HepG2 (cell line): ENCODE data around the gene RABGGTA. TPM values are rescaled to one million over a fixed set of nuclear protein-coding genes. Genes with fewer than 3 reads are reported as not detected.

Experiments used
- ATAC-seq: fragments of 200-7000 bp; cut with Tn5 transposase; 3 replicates; pipeline ENCODE4 v1.9.1; 2020; ENCODE audit warnings: mild to moderate bottlenecking, moderate library complexity
- BruUV-seq: library from RNA; stranded (reverse); fragments of 400-500 nt; replicated peaks from 2 replicates; lab custom pipeline; 2021; lab: Mats Ljungman, UMichigan
- CTCF ChIA-PET: fragments of 300-600 bp; formaldehyde crosslinking; extraction: SDS; loops from one replicate; lab custom pipeline; 2021; ENCODE audit warnings: low total read pairs, inconsistent platforms, low intra/inter-chr PET ratio; lab: Yijun Ruan, JAX
- POLR2A ChIA-PET: fragments of 350-600 bp; sonication (Branson Sonifier 250); formaldehyde crosslinking; loops from one replicate; lab custom pipeline; 2020; ENCODE audit warnings: antibody characterized with exemption, inconsistent platforms; lab: Yijun Ruan, JAX
- DNase-seq: peaks from one replicate; pipeline ENCODE4 v3.0.0-alpha.2; 2015; ENCODE audit warnings: low spot score
- FAIRE-seq: peaks from 3 replicates; lab custom pipeline; 2011; peaks lifted over from hg19 to GRCh38; lab: Jason Lieb, UNC
- H2AFZ ChIP-seq: one replicate; pipeline ENCODE4 v1.6.1; 2011; ENCODE audit warnings: low read length, inconsistent platforms
- H3K27ac ChIP-seq: fragments of 300-600 bp; 3 replicates; pipeline ENCODE4 v1.8.0; 2011; ENCODE audit warnings: mixed run types, mild to moderate bottlenecking, mixed read lengths, low read length, inconsistent platforms; ENCODE audit not compliant: insufficient read depth; ENCODE audit errors: extremely low read length
- H3K27me3 ChIP-seq, 2 experiments: fragments of 200-600 bp in 1 of 2; 2 replicates in 1 of 2; 3 replicates in 1 of 2; pipeline versions ENCODE4 v1.6.0 to v1.8.0; 2011; ENCODE audit warnings: low read length in 2 of 2, mild to moderate bottlenecking in 2 of 2, moderate library complexity in 2 of 2, inconsistent platforms in 1 of 2; ENCODE audit not compliant: insufficient read depth in 2 of 2, control insufficient read depth in 1 of 2
- H3K36me3 ChIP-seq, 2 experiments: fragments of 200-600 bp in 1 of 2; replicated peaks in 1 of 2; 2 replicates in 1 of 2; 3 replicates in 1 of 2; pipeline versions ENCODE4 v1.5.1 to v1.8.0; 2011; ENCODE audit warnings: low read length in 2 of 2, inconsistent platforms in 1 of 2; ENCODE audit not compliant: insufficient read depth in 2 of 2, control insufficient read depth in 1 of 2
- H3K4me1 ChIP-seq: 2 replicates; pipeline ENCODE4 v1.5.1; 2012; ENCODE audit warnings: low read length, inconsistent platforms; ENCODE audit not compliant: insufficient read depth
- H3K4me2 ChIP-seq: 2 replicates; pipeline ENCODE4 v1.6.0; 2011; ENCODE audit warnings: low read depth, low read length, inconsistent platforms
- H3K4me3 ChIP-seq, 3 experiments: fragments of 200-600 bp in 1 of 3; sonication (generic), shearing (Covaris generic) in 1 of 3; replicated peaks in 1 of 3; 2 replicates each; pipeline ENCODE4 v1.5.1; 2011 to 2016; ENCODE audit warnings: low read length in 3 of 3, inconsistent platforms in 2 of 3, low read depth in 2 of 3, mild to moderate bottlenecking in 2 of 3, control low read depth in 1 of 3, mixed read lengths in 1 of 3; ENCODE audit not compliant: insufficient read depth in 1 of 3
- H3K79me2 ChIP-seq: one replicate; pipeline ENCODE4 v1.6.1; 2011; ENCODE audit warnings: low read length, inconsistent platforms; ENCODE audit not compliant: insufficient read depth
- H3K9ac ChIP-seq: 2 replicates; pipeline ENCODE4 v1.6.0; 2011; ENCODE audit warnings: mild to moderate bottlenecking, low read depth, low read length, inconsistent platforms; ENCODE audit not compliant: insufficient read depth
- H3K9me3 ChIP-seq: 2 replicates; pipeline ENCODE4 v1.5.1; 2012; ENCODE audit warnings: mild to moderate bottlenecking, low read length
- H4K20me1 ChIP-seq: 2 replicates; pipeline ENCODE4 v1.6.0; 2011; ENCODE audit warnings: inconsistent platforms, mild to moderate bottlenecking, low read length, moderate library complexity; ENCODE audit not compliant: insufficient read depth
- AGO1 ChIP-seq: fragments of 200-400 bp; formaldehyde crosslinking; IDR thresholded peaks from 2 replicates; pipeline ENCODE4 v1.6.1; 2017; ENCODE audit warnings: mild to moderate bottlenecking, low read depth, low read length, moderate library complexity; ENCODE audit not compliant: poor library complexity, severe bottlenecking
- CHD4 ChIP-seq: fragments of 200-600 bp; sonication (generic); IDR thresholded peaks from 2 replicates; pipeline ENCODE4 v1.7.0; 2017; ENCODE audit warnings: mild to moderate bottlenecking, low read length, borderline replicate concordance
- E2F1 ChIP-seq: sonication (generic); formaldehyde crosslinking; IDR thresholded peaks from 2 replicates; pipeline ENCODE4 v1.5.0; 2020; ENCODE audit warnings: missing genetic modification reagents
- FLYWCH1 ChIP-seq: sonication (generic); formaldehyde crosslinking; IDR thresholded peaks from 2 replicates; pipeline ENCODE4 v1.8.1; 2023; ENCODE audit warnings: mild to moderate bottlenecking, missing genetic modification reagents
- GPN1 ChIP-seq: sonication (generic); formaldehyde crosslinking; IDR thresholded peaks from 2 replicates; pipeline ENCODE4 v1.5.1; 2020; ENCODE audit warnings: missing genetic modification reagents, borderline replicate concordance
- HDAC2 ChIP-seq: sonication (generic); formaldehyde crosslinking; IDR thresholded peaks from 2 replicates; pipeline ENCODE4 v1.4.0; 2020; ENCODE audit warnings: missing genetic modification reagents
- MAFF ChIP-seq: IDR thresholded peaks from 2 replicates; pipeline ENCODE4 v1.6.1; 2011; ENCODE audit warnings: low read depth, low read length, improper control_type of control experiment
- MAFK ChIP-seq, 2 experiments: IDR thresholded peaks in 1 of 2; conservative IDR thresholded peaks in 1 of 2; 2 replicates each; pipeline ENCODE4 v1.6.1; 2011; ENCODE audit warnings: improper control_type of control experiment in 2 of 2, low read length in 2 of 2
- NR2C2 ChIP-seq: sonication (generic); formaldehyde crosslinking; IDR thresholded peaks from 2 replicates; pipeline ENCODE4 v1.4.0; 2020; ENCODE audit warnings: missing genetic modification reagents, mild to moderate bottlenecking, moderate library complexity, borderline replicate concordance
- PHF20 ChIP-seq: sonication (generic); formaldehyde crosslinking; IDR thresholded peaks from 2 replicates; pipeline ENCODE4 v1.5.0; 2020; ENCODE audit warnings: mild to moderate bottlenecking, missing genetic modification reagents
- SPEN ChIP-seq: sonication (generic); formaldehyde crosslinking; IDR thresholded peaks from 2 replicates; pipeline ENCODE4 v1.5.1; 2020; ENCODE audit warnings: low read depth, mild to moderate bottlenecking, missing genetic modification reagents
- TRIM22 ChIP-seq: fragments of 450-650 bp; IDR thresholded peaks from 2 replicates; pipeline ENCODE4 v1.6.1; 2017
- ZC3H4 ChIP-seq: sonication (generic); formaldehyde crosslinking; IDR thresholded peaks from 2 replicates; pipeline ENCODE4 v1.4.0; 2020; ENCODE audit warnings: missing genetic modification reagents, borderline replicate concordance
- ZNF230 ChIP-seq: sonication (generic); formaldehyde crosslinking; IDR thresholded peaks from 2 replicates; pipeline ENCODE4 v1.4.0; 2020; ENCODE audit warnings: mild to moderate bottlenecking, missing genetic modification reagents
- ZNF235 ChIP-seq: sonication (generic); formaldehyde crosslinking; IDR thresholded peaks from 2 replicates; pipeline ENCODE4 v1.8.1; 2023; ENCODE audit warnings: mild to moderate bottlenecking, missing genetic modification reagents, borderline replicate concordance
- ZNF570 ChIP-seq: sonication (generic); formaldehyde crosslinking; IDR thresholded peaks from 2 replicates; pipeline ENCODE4 v1.4.0; 2020; ENCODE audit warnings: mild to moderate bottlenecking, missing genetic modification reagents, borderline replicate concordance
- ZNF691 ChIP-seq: sonication (generic); formaldehyde crosslinking; IDR thresholded peaks from 2 replicates; pipeline ENCODE4 v1.4.0; 2020; ENCODE audit warnings: missing genetic modification reagents, low read depth, mild to moderate bottlenecking, borderline replicate concordance
- ZNF776 ChIP-seq: sonication (generic); formaldehyde crosslinking; IDR thresholded peaks from 2 replicates; pipeline ENCODE4 v1.4.0; 2020; ENCODE audit warnings: mild to moderate bottlenecking, missing genetic modification reagents
- ZSCAN25 ChIP-seq: sonication (generic); formaldehyde crosslinking; IDR thresholded peaks from 2 replicates; pipeline ENCODE4 v1.8.0; 2022; ENCODE audit warnings: mild to moderate bottlenecking, missing genetic modification reagents
- WGBS: methylation state at CpG from one replicate; pipeline ENCODE4 v1.1.6; 2017; ENCODE audit warnings: low lambda C conversion rate; 5-methylcytosine and 5-hydroxymethylcytosine counted together
- in situ Hi-C: cut with HindIII; loops from 2 replicates; pipeline ENCODE4 v1.10.0; 2017; ENCODE audit warnings: low pct_unique_long_range_greater_than_20kb; ENCODE audit not compliant: extremely low pct_ligation_motif_present
- intact Hi-C: fragments of 100-400 bp; cut with micrococcal nuclease; formaldehyde crosslinking; loops from one replicate; pipeline ENCODE4 v1.10.0; 2022; ENCODE audit not compliant: unreplicated experiment
- polyA plus RNA-seq, 8 experiments: library from polyadenylated mRNA; depleted of rRNA in 3 of 8; stranded (reverse) in 7 of 8; unstranded in 1 of 8; fragments of >200 nt; fragmentation: Illumina TruSeq in 4 of 8; extraction: Trizol in 4 of 8; gene quantifications; 2 replicates each; pipeline versions ENCODE4 v1.2.1 to v1.2.3, GENCODE V29; 2011 to 2016; ENCODE audit warnings: low read depth in 4 of 8, missing spikeins in 1 of 8, mixed read lengths in 1 of 8; ENCODE audit not compliant: insufficient read depth in 1 of 8
- total RNA-seq, 5 experiments: library from RNA; depleted of rRNA; stranded (reverse); fragments of >200 nt; fragmentation: Illumina TruSeq; extraction: Trizol; gene quantifications; 2 replicates each; pipeline ENCODE4 v1.2.3, GENCODE V29; 2016; ENCODE audit warnings: low read depth in 1 of 5

Gene RABGGTA
- total and polyA plus RNA-seq, 2 of the 13 experiments (the other 11 are each of a cell fraction or from before 2014, with no cell fraction given), result 57.9 to 90.8 TPM

GRCh38 chr14:24247422-24247821 is 24.0 kb downstream of the RABGGTA start (continued):
- TF ChIP-seq CHD4, result no peak
- TF ChIP-seq ZNF691 (CRISPR knock-in tag), result no peak
- no peak for TF ChIP-seq AGO1
- TF ChIP-seq FLYWCH1 (CRISPR knock-in tag), result no peak
- TF ChIP-seq ZNF235 (CRISPR knock-in tag), result no peak

- BruUV-seq, result no TSS peak
- 86% methylated on average over 3 of the region's 3 CpGs for WGBS
- in situ Hi-C loops (loop anchor here (10.0 kb wide), 1 partner anchor 188 kb away; no protein-coding TSS in a partner anchor), intact Hi-C loops (no loop called here)
- Histone ChIP-seq H3K36me3 (no peaks in the 10 kb centered on the region), H3K27me3 (no peaks in the 10 kb centered on the region; a peak in 1 of 5 replicates), H3K27ac (no peak overlapping the region), H4K20me1 (no peaks in the 10 kb centered on the region), H3K4me1 (peaks cover 26% of the 10 kb centered on the region), H2AFZ (no peak overlapping the region), H3K9ac (no peak overlapping the region), H3K4me2 (no peak overlapping the region), H3K4me3 (no peak overlapping the region), H3K79me2 (peaks cover 2% of the 10 kb centered on the region), H3K9me3 (no peaks in the 10 kb centered on the region)
- FAIRE-seq (no peak), ATAC-seq (no peak), DNase-seq (no peak)
- CTCF ChIA-PET, result no interaction called here
- POLR2A ChIA-PET, result interaction anchor here (0.6 to 18.0 kb wide), 10 partner anchors 8 to 133 kb away, joined by 3 to 850 read pairs (median 4); partner anchors contain the start of genes CHMP4A, CIDEB, DHRS1 and LTB4R
- TF ChIP-seq MAFF, result 0 out of 2 replicates have a peak, but pooled peaks have one; percentile 19
- TF ChIP-seq SPEN (CRISPR knock-in tag), result no peak
- no peak for TF ChIP-seq HDAC2 (CRISPR knock-in tag)
- no peak for TF ChIP-seq ZNF776
- no peak for TF ChIP-seq ZC3H4 (CRISPR knock-in tag)
- peak; percentile 21 to 47; a peak in 2 of 4 replicates for TF ChIP-seq MAFK (conservative IDR thresholded peaks at IDR 0.05 in 1 of 2, IDR thresholded peaks at IDR 0.05 in 1 of 2; ENCODE audit: low read length in 2 of 2)
- TF ChIP-seq ZSCAN25 (CRISPR knock-in tag), result no peak
- no peak for TF ChIP-seq PHF20 (CRISPR knock-in tag)
- TF ChIP-seq ZNF570 (CRISPR knock-in tag), result no peak
- TF ChIP-seq ZNF230, result no peak
- no peak for TF ChIP-seq GPN1
- TF ChIP-seq E2F1, result no peak
- no peak for TF ChIP-seq TRIM22
- TF ChIP-seq NR2C2 (CRISPR knock-in tag), result no peak
Observed at GRCh38 chr14:24246765-24247212, 24.6 kb downstream of the RABGGTA start.
